ENCODE data around the gene SORT1. TPM values are rescaled to one million over a fixed set of nuclear protein-coding genes. Genes with fewer than 3 reads are reported as not detected.
A peak's percentile ranks its signal among the peaks of the same experiment; 100 is the strongest.

The SORT1 gene
- total and polyA plus RNA-seq, 2 of the 13 experiments (the other 11 are each of a cell fraction or from before 2014, with no cell fraction given): 32.4 to 93.0 TPM

DNA sequence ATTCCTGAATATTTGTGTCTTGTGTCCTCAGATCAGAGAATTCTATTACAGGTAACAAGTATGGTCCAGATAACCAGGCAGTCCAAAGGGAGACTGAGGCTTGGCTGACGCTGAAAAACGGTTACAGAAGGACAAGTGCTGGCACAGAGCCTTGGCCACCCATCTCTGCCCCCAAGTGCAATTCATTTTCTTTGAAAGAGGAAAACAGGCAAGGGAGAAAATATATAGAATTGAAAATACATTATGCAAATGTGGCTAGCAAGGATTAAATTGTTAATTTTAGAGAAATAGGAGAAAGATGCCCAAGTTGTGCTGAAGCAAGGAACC lies 1.2 kb downstream of the SORT1 start:
- Histone ChIP-seq H3K36me3 (replicated peaks in 1 of 2; ENCODE audit: control insufficient read depth in 1 of 2, insufficient read depth in 2 of 2, low read length in 2 of 2) (peaks cover 0 to 7% of the 10 kb centered on the region in 2 experiments; a peak in 2 of 5 replicates), H3K4me2 (ENCODE audit: low read depth, low read length) (peak overlapping the region; percentile 81), H3K4me3 (replicated peaks in 1 of 3; ENCODE audit: insufficient read depth in 1 of 3, low read depth in 2 of 3, low read length in 3 of 3) (peak overlapping the region; percentile 70 to 94 (median 75)), H4K20me1 (ENCODE audit: insufficient read depth, low read length) (no peaks in the 10 kb centered on the region), H3K9ac (ENCODE audit: insufficient read depth, low read depth, low read length) (peak overlapping the region; percentile 75), H3K4me1 (ENCODE audit: insufficient read depth, low read length) (peaks cover 61% of the 10 kb centered on the region), H3K79me2 (ENCODE audit: insufficient read depth, low read length) (peaks cover 48% of the 10 kb centered on the region), H3K27ac (ENCODE audit: extremely low read length, insufficient read depth, low read length) (peak overlapping the region; percentile 25), H3K27me3 (ENCODE audit: control insufficient read depth in 1 of 2, insufficient read depth in 2 of 2, low read length in 2 of 2) (no peaks in the 10 kb centered on the region; a peak in 1 of 5 replicates), H3K9me3 (ENCODE audit: low read length) (no peaks in the 10 kb centered on the region), H2AFZ (ENCODE audit: low read length) (no peak overlapping the region)
- WGBS (ENCODE audit: low lambda C conversion rate): 12% methylated on average over 2 of the region's 2 CpGs
- BruUV-seq (replicated peaks): no TSS peak
- CTCF ChIA-PET (ENCODE audit: low intra/inter-chr PET ratio, low total read pairs): interaction anchor here (4.5 kb wide), 1 partner anchor 133 kb away, joined by 76 read pairs; no protein-coding TSS in a partner anchor
- TF ChIP-seq MZF1 (CRISPR knock-in tag; IDR thresholded peaks at IDR 0.05; ENCODE audit: borderline replicate concordance) (no peak), CHCHD3 (CRISPR knock-in tag; IDR thresholded peaks at IDR 0.05) (no peak), KLF12 (CRISPR knock-in tag; IDR thresholded peaks at IDR 0.05; ENCODE audit: borderline replicate concordance) (no peak), ZNF556 (CRISPR knock-in tag; IDR thresholded peaks at IDR 0.05; ENCODE audit: borderline replicate concordance) (no peak), SAP130 (CRISPR knock-in tag; IDR thresholded peaks at IDR 0.05; ENCODE audit: low read depth) (0 out of 2 replicates have a peak, but pooled peaks have one; percentile 29)
- TF ChIP-seq, protein P1, sequence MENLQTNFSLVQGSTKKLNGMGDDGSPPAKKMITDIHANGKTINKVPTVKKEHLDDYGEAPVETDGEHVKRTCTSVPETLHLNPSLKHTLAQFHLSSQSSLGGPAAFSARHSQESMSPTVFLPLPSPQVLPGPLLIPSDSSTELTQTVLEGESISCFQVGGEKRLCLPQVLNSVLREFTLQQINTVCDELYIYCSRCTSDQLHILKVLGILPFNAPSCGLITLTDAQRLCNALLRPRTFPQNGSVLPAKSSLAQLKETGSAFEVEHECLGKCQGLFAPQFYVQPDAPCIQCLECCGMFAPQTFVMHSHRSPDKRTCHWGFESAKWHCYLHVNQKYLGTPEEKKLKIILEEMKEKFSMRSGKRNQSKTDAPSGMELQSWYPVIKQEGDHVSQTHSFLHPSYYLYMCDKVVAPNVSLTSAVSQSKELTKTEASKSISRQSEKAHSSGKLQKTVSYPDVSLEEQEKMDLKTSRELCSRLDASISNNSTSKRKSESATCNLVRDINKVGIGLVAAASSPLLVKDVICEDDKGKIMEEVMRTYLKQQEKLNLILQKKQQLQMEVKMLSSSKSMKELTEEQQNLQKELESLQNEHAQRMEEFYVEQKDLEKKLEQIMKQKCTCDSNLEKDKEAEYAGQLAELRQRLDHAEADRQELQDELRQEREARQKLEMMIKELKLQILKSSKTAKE (CRISPR knock-in tag; IDR thresholded peaks at IDR 0.05; ENCODE audit: borderline replicate concordance): no peak
- intact Hi-C loops (cut with micrococcal nuclease; ENCODE audit: unreplicated experiment) (loop anchor here (5.0 to 10.0 kb wide), 2 partner anchors 44 to 302 kb away; partner anchors contain the start of gene TMEM167B), in situ Hi-C loops (cut with HindIII; ENCODE audit: extremely low pct_ligation_motif_present, low pct_unique_long_range_greater_than_20kb) (no loop called here)
- POLR2A ChIA-PET: interaction anchor here (1.0 to 1.8 kb wide), 3 partner anchors 97 to 113 kb away, joined by 3 to 6 read pairs (median 5); partner anchors contain the start of gene PSRC1
- DNase-seq (ENCODE audit: low spot score) (no peak), FAIRE-seq (no peak), ATAC-seq (no peak)
